ENCODE measurements around the gene EPM2AIP1. TPM values are rescaled to one million over a fixed set of nuclear protein-coding genes. Genes with fewer than 3 reads are reported as not detected.

Gene EPM2AIP1
- total and polyA plus RNA-seq, 9 of the 15 experiments (the other 6 are each of a cell fraction or from before 2014, with no cell fraction given), result 6.7 to 44.8 (median 25.2) TPM

- TF ChIP-seq, protein P1, sequence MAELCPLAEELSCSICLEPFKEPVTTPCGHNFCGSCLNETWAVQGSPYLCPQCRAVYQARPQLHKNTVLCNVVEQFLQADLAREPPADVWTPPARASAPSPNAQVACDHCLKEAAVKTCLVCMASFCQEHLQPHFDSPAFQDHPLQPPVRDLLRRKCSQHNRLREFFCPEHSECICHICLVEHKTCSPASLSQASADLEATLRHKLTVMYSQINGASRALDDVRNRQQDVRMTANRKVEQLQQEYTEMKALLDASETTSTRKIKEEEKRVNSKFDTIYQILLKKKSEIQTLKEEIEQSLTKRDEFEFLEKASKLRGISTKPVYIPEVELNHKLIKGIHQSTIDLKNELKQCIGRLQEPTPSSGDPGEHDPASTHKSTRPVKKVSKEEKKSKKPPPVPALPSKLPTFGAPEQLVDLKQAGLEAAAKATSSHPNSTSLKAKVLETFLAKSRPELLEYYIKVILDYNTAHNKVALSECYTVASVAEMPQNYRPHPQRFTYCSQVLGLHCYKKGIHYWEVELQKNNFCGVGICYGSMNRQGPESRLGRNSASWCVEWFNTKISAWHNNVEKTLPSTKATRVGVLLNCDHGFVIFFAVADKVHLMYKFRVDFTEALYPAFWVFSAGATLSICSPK (IDR thresholded peaks at IDR 0.05; ENCODE audit: borderline replicate concordance), result 0 out of 2 replicates have a peak, but pooled peaks have one; percentile 31
- TF ChIP-seq THRAP3 (IDR thresholded peaks at IDR 0.05; ENCODE audit: borderline replicate concordance), result peak; percentile 66; the same call in 1 of the 2 replicates
- peak; percentile 68; the same call in 1 of the 2 replicates for TF ChIP-seq NFRKB (IDR thresholded peaks at IDR 0.05; ENCODE audit: low read depth)
- no peak for TF ChIP-seq BRCA1 (IDR thresholded peaks at IDR 0.05)
- no peak for TF ChIP-seq BRCA1 (CRISPR knock-in tag; IDR thresholded peaks at IDR 0.05)
- TF ChIP-seq, protein P2, sequence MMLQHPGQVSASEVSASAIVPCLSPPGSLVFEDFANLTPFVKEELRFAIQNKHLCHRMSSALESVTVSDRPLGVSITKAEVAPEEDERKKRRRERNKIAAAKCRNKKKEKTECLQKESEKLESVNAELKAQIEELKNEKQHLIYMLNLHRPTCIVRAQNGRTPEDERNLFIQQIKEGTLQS (IDR thresholded peaks at IDR 0.05), result 0 out of 2 replicates have a peak, but pooled peaks have one; percentile 2
- TF ChIP-seq, protein P2 (CRISPR knock-in tag; conservative IDR thresholded peaks at IDR 0.05), result no peak
- peak; percentile 18 for TF ChIP-seq TAF9B (IDR thresholded peaks at IDR 0.05; ENCODE audit: partially characterized antibody)
Measured at GRCh38 chr3:36969085-36969484, 23.8 kb downstream of the EPM2AIP1 start (continued).

DNA sequence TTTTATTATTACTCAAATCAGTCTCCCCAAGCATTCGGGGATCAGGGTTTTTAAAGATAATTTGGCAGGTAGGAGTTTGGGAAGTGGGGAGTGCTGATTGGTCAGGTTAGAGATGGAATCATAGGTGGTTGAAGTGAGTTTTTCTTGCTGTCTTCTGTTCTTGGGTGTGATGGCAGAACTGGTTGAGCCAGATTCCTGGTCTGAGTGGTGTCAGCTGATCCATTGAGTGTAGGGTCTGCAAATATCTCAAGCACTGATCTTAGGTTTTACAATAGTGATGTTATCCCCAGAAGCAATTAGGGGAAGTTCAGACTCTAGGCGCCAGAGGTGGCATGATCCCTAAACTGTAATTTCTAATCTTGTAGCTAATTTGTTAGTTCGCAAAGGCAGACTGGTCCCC lies 27.5 kb downstream of the EPM2AIP1 start:
- ATAC-seq (no peak), FAIRE-seq (no peak), DNase-seq (ENCODE audit: extremely low read depth in 1 of 4, low spot score in 3 of 4) (no peak)
- H3K4me1 ChIP-seq (replicated peaks in 1 of 2; ENCODE audit: control insufficient read depth in 2 of 2, insufficient read depth in 2 of 2, low read length in 2 of 2), result peaks cover 15% of the 10 kb centered on the region in 2 experiments
- H3K27ac ChIP-seq (ENCODE audit: extremely low read depth, low read depth, low read length), result no peak overlapping the region
- intact Hi-C loops (cut with micrococcal nuclease) (no loop called here), in situ Hi-C loops (cut with MboI) (no loop called here)
- no peaks in the 10 kb centered on the region for H3K9me3 ChIP-seq (replicated peaks; ENCODE audit: control insufficient read depth, insufficient read depth, low read depth, low read length)
- H3K79me2 ChIP-seq (ENCODE audit: control insufficient read depth, insufficient read depth, low read length), result no peaks in the 10 kb centered on the region
- no peak overlapping the region for H3K9ac ChIP-seq (ENCODE audit: insufficient read depth in 1 of 2, low read depth in 2 of 2, low read length in 2 of 2)
- CTCF ChIA-PET (ENCODE audit: low intra/inter-chr PET ratio), result no interaction called here
- H3K4me2 ChIP-seq (ENCODE audit: insufficient read depth, low read length), result no peak overlapping the region
- no TSS peak for BruUV-seq (replicated peaks)
- no peaks in the 10 kb centered on the region for H3K27me3 ChIP-seq (ENCODE audit: control insufficient read depth in 2 of 2, insufficient read depth in 2 of 2, low read length in 2 of 2)
- no peaks in the 10 kb centered on the region for H4K20me1 ChIP-seq (replicated peaks; ENCODE audit: control insufficient read depth, insufficient read depth, low read length)
- 69% methylated on average over 3 of the region's 3 CpGs for WGBS (ENCODE audit: insufficient coverage, low coverage, missing lambda C conversion rate)
- H3K9me1 ChIP-seq (ENCODE audit: control insufficient read depth, insufficient read depth, low read length), result no peaks in the 10 kb centered on the region
- POLR2A ChIA-PET, result no interaction called here
- H2AFZ ChIP-seq (ENCODE audit: low read depth, low read length), result peak overlapping the region; percentile 5; the same call in 1 of the 2 replicates
- no peak overlapping the region for H3K4me3 ChIP-seq
- H3K36me3 ChIP-seq (ENCODE audit: control insufficient read depth, insufficient read depth, low read length), result no peaks in the 10 kb centered on the region
- TF ChIP-seq SRSF3 (IDR thresholded peaks at IDR 0.05; ENCODE audit: insufficient read depth, low read length) (no peak), ELF2 (CRISPR knock-in tag; IDR thresholded peaks at IDR 0.05) (no peak), JUNB (CRISPR knock-in tag; conservative IDR thresholded peaks at IDR 0.05) (no peak)
- TF ChIP-seq, protein P3, sequence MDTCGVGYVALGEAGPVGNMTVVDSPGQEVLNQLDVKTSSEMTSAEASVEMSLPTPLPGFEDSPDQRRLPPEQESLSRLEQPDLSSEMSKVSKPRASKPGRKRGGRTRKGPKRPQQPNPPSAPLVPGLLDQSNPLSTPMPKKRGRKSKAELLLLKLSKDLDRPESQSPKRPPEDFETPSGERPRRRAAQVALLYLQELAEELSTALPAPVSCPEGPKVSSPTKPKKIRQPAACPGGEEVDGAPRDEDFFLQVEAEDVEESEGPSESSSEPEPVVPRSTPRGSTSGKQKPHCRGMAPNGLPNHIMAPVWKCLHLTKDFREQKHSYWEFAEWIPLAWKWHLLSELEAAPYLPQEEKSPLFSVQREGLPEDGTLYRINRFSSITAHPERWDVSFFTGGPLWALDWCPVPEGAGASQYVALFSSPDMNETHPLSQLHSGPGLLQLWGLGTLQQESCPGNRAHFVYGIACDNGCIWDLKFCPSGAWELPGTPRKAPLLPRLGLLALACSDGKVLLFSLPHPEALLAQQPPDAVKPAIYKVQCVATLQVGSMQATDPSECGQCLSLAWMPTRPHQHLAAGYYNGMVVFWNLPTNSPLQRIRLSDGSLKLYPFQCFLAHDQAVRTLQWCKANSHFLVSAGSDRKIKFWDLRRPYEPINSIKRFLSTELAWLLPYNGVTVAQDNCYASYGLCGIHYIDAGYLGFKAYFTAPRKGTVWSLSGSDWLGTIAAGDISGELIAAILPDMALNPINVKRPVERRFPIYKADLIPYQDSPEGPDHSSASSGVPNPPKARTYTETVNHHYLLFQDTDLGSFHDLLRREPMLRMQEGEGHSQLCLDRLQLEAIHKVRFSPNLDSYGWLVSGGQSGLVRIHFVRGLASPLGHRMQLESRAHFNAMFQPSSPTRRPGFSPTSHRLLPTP (IDR thresholded peaks at IDR 0.05; ENCODE audit: borderline replicate concordance, extremely low read depth, insufficient read length), result no peak
- TF ChIP-seq, protein P4, sequence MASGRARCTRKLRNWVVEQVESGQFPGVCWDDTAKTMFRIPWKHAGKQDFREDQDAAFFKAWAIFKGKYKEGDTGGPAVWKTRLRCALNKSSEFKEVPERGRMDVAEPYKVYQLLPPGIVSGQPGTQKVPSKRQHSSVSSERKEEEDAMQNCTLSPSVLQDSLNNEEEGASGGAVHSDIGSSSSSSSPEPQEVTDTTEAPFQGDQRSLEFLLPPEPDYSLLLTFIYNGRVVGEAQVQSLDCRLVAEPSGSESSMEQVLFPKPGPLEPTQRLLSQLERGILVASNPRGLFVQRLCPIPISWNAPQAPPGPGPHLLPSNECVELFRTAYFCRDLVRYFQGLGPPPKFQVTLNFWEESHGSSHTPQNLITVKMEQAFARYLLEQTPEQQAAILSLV (tag; IDR thresholded peaks at IDR 0.05), result no peak
- TF ChIP-seq, protein P5, sequence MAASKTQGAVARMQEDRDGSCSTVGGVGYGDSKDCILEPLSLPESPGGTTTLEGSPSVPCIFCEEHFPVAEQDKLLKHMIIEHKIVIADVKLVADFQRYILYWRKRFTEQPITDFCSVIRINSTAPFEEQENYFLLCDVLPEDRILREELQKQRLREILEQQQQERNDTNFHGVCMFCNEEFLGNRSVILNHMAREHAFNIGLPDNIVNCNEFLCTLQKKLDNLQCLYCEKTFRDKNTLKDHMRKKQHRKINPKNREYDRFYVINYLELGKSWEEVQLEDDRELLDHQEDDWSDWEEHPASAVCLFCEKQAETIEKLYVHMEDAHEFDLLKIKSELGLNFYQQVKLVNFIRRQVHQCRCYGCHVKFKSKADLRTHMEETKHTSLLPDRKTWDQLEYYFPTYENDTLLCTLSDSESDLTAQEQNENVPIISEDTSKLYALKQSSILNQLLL (CRISPR knock-in tag; IDR thresholded peaks at IDR 0.05; ENCODE audit: borderline replicate concordance), result no peak
